Liver (tissue), 9 donors: ENCODE measurements around the gene CADPS. TPM values are rescaled to one million over a fixed set of nuclear protein-coding genes. Genes with fewer than 3 reads are reported as not detected.

ENCODE experiments used
- DNase-seq: peaks from one replicate; pipeline ENCODE4 v3.0.0-alpha.2; 2017; ENCODE audit warnings: low spot score
- H3K27ac ChIP-seq, 2 donors: one replicate each; pipeline ENCODE4 v1.7.0; 2013; ENCODE audit warnings: inconsistent platforms in 2 of 2, low read length in 2 of 2, control low read depth in 1 of 2, low read depth in 1 of 2, mild to moderate bottlenecking in 1 of 2
- H3K27me3 ChIP-seq, 4 donors: one replicate each; pipeline versions ENCODE4 v1.6.1 to v1.7.0; 2013; ENCODE audit warnings: low read length in 3 of 4, inconsistent platforms in 1 of 4, mild to moderate bottlenecking in 1 of 4, moderate library complexity in 1 of 4; ENCODE audit not compliant: control insufficient read depth in 4 of 4, insufficient read depth in 4 of 4
- H3K36me3 ChIP-seq, 4 donors: one replicate each; pipeline versions ENCODE4 v1.6.1 to v1.7.0; 2013; ENCODE audit warnings: low read length in 3 of 4, mild to moderate bottlenecking in 3 of 4, low read depth in 1 of 4, moderate library complexity in 1 of 4; ENCODE audit not compliant: control insufficient read depth in 4 of 4, insufficient read depth in 3 of 4
- H3K4me1 ChIP-seq, 4 donors: one replicate each; pipeline versions ENCODE4 v1.6.1 to v1.7.0; 2013; ENCODE audit warnings: low read length in 3 of 4, mild to moderate bottlenecking in 3 of 4, moderate library complexity in 1 of 4; ENCODE audit not compliant: control insufficient read depth in 4 of 4, insufficient read depth in 4 of 4
- H3K4me3 ChIP-seq, 3 donors: one replicate each; pipeline versions ENCODE4 v1.6.1 to v1.7.0; 2013; ENCODE audit warnings: low read length in 3 of 3, control low read depth in 1 of 3, low read depth in 1 of 3, mild to moderate bottlenecking in 1 of 3
- H3K9ac ChIP-seq, 2 donors: one replicate each; pipeline ENCODE4 v1.7.0; 2013; ENCODE audit warnings: low read length in 2 of 2, mild to moderate bottlenecking in 2 of 2, moderate library complexity in 2 of 2, control low read depth in 1 of 2, low read depth in 1 of 2
- H3K9me3 ChIP-seq, 4 donors: one replicate each; pipeline versions ENCODE4 v1.6.1 to v1.7.0; 2013; ENCODE audit warnings: low read length in 3 of 4; ENCODE audit not compliant: control insufficient read depth in 4 of 4
- EGR1 ChIP-seq, 2 donors: IDR thresholded peaks; 2 replicates each; pipeline ENCODE4 v1.6.1; 2016 to 2018; ENCODE audit warnings: antibody characterized with exemption in 2 of 2, low read depth in 2 of 2
- FOXA1 ChIP-seq: IDR thresholded peaks from 2 replicates; pipeline ENCODE4 v1.6.1; 2016; ENCODE audit warnings: antibody characterized with exemption
- FOXA2 ChIP-seq: IDR thresholded peaks from 2 replicates; pipeline ENCODE4 v1.6.1; 2016; ENCODE audit warnings: antibody characterized with exemption
- GABPA ChIP-seq, 2 donors: IDR thresholded peaks in 1 of 2; conservative IDR thresholded peaks in 1 of 2; 2 replicates each; pipeline ENCODE4 v1.6.1; 2016; ENCODE audit warnings: antibody characterized with exemption in 2 of 2, mild to moderate bottlenecking in 1 of 2, moderate library complexity in 1 of 2
- HNF4A ChIP-seq, 2 donors: conservative IDR thresholded peaks; 2 replicates each; pipeline ENCODE4 v1.6.1; 2016; ENCODE audit warnings: antibody characterized with exemption in 2 of 2, mild to moderate bottlenecking in 2 of 2
- HNF4G ChIP-seq: IDR thresholded peaks from 2 replicates; pipeline ENCODE4 v1.6.1; 2016; ENCODE audit warnings: antibody characterized with exemption
- JUND ChIP-seq, 2 donors: IDR thresholded peaks; 2 replicates each; pipeline ENCODE4 v1.6.1; 2016; ENCODE audit warnings: antibody characterized with exemption in 2 of 2
- NR2F2 ChIP-seq: IDR thresholded peaks from 2 replicates; pipeline ENCODE4 v1.6.1; 2016; ENCODE audit warnings: antibody characterized with exemption
- RAD21 ChIP-seq, 2 donors: IDR thresholded peaks; 2 replicates each; pipeline ENCODE4 v1.6.1; 2016; ENCODE audit warnings: antibody characterized with exemption in 2 of 2, mild to moderate bottlenecking in 2 of 2
- RXRA ChIP-seq, 2 donors: IDR thresholded peaks; 2 replicates each; pipeline ENCODE4 v1.6.1; 2017 to 2018; ENCODE audit warnings: antibody characterized with exemption in 2 of 2, mild to moderate bottlenecking in 1 of 2
- SP1 ChIP-seq: IDR thresholded peaks from 2 replicates; pipeline ENCODE4 v1.6.1; 2018; ENCODE audit warnings: antibody characterized with exemption, mild to moderate bottlenecking
- TAF1 ChIP-seq: conservative IDR thresholded peaks from 2 replicates; pipeline ENCODE4 v1.6.1; 2016; ENCODE audit warnings: antibody characterized with exemption, mild to moderate bottlenecking
- WGBS: extraction: QIAGEN DNeasy Blood & Tissue Kit; methylation state at CpG from one replicate; pipeline ENCODE4 v1.1.7; 2013; 5-methylcytosine and 5-hydroxymethylcytosine counted together
- polyA plus RNA-seq, 2 donors: library from polyadenylated mRNA; stranded (reverse) in 1 of 2; unstranded in 1 of 2; fragments of 200-250 nt in 1 of 2; fragments of >200 nt in 1 of 2; fragmentation: Nextera tagmentation in 1 of 2; extraction: Ambion mirVana in 1 of 2; gene quantifications; one replicate each; pipeline versions ENCODE4 v1.2.1 to v1.2.3, GENCODE V29; 2013 to 2015
- total RNA-seq, 2 donors: library from RNA; depleted of rRNA; stranded (reverse); fragments of >200 nt; gene quantifications; one replicate each; pipeline ENCODE4 v1.2.3, GENCODE V29; 2014
- TF ChIP-seq, protein P1 (sequence below): IDR thresholded peaks from 2 replicates; pipeline ENCODE4 v1.6.1; 2016; ENCODE audit warnings: antibody characterized with exemption
- TF ChIP-seq, protein P2 (sequence below): IDR thresholded peaks from 2 replicates; pipeline ENCODE4 v1.6.1; 2016; ENCODE audit warnings: antibody characterized with exemption
- TF ChIP-seq, protein P3 (sequence below): IDR thresholded peaks from 2 replicates; pipeline ENCODE4 v1.6.1; 2016; ENCODE audit warnings: antibody characterized with exemption
- TF ChIP-seq, protein P4 (sequence below): IDR thresholded peaks from 2 replicates; pipeline ENCODE4 v1.6.1; 2016; ENCODE audit warnings: antibody characterized with exemption, mild to moderate bottlenecking
- TF ChIP-seq, protein P5 (sequence below): fragments of 150-350 bp; IDR thresholded peaks from 2 replicates; pipeline ENCODE4 v1.5.1; 2017; ENCODE audit warnings: improper control_type of control experiment, low read depth, low read length; ENCODE audit not compliant: missing input control
- donor health status: healthy.
- donor health status: healthy.
- donor health status: healthy.
- donor health status: healthy.
- donor health status: healthy.

CADPS gene
- total and polyA plus RNA-seq, 4 donors, result 0.05 to 0.37 (median 0.17) TPM; not detected in 1

DNA sequence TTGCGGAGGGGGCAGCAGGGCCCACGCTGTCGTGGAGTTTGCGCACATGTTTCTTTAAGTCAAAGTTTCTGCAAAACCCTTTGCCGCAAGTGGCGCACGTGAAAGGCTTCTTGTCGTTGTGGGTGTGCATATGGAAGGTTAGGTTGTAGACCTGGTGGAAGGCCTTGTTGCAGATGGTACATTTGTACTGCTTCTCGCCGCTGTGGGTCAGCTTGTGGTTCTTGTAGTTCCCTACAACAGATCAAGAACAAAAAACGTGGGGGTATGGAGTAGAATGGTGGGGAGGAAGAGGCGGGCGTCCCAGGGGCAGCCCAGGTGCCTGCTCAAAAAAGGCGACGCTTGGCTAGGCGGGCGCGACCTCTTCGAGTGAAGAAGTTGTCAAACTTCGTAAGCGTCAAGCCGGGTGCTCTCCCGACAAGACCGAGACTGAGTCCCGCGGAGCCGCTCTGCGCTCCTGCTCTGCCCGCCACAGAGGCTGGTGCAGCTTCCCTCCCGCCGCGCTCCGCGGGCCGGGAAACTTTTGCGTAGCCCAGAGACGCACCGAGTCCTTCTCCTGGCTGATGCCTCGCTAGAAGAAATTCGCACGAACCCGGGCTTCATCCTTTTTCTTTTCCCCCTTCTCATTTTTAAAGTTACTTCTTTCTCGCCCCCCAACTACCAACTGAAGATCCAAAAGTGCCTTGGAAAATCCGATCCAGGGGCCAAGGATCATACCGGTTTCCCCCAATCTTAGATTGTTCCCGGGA lies 504.9 kb downstream of the CADPS start:
- WGBS, result 6% methylated on average over 46 of the region's 46 CpGs
- DNase-seq, result no peak
- Histone ChIP-seq H3K9me3 (peaks cover 0 to 3% (median 0%) of the 10 kb centered on the region in 4 donors), H3K36me3 (no peaks in the 10 kb centered on the region), H3K4me1 (peaks cover 18 to 53% (median 32%) of the 10 kb centered on the region in 4 donors), H3K27ac (no peak overlapping the region), H3K27me3 (peaks cover 7 to 46% (median 38%) of the 10 kb centered on the region in 4 donors), H3K4me3 (no peak overlapping the region), H3K9ac (no peak overlapping the region)
- TF ChIP-seq, protein P1, sequence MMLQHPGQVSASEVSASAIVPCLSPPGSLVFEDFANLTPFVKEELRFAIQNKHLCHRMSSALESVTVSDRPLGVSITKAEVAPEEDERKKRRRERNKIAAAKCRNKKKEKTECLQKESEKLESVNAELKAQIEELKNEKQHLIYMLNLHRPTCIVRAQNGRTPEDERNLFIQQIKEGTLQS, result no peak
- TF ChIP-seq FOXA2 (no peak), NR2F2 (no peak), HNF4G (no peak), JUND (IDR thresholded peaks at IDR 0.05) (no peak), RXRA (IDR thresholded peaks at IDR 0.05) (no peak), FOXA1 (no peak), SP1 (no peak), TAF1 (no peak), GABPA (IDR thresholded peaks at IDR 0.05 in 1 of 2, conservative IDR thresholded peaks at IDR 0.05 in 1 of 2) (no peak), HNF4A (conservative IDR thresholded peaks at IDR 0.05) (no peak), EGR1 (IDR thresholded peaks at IDR 0.05; ENCODE audit: low read depth in 2 of 2) (no peak), RAD21 (IDR thresholded peaks at IDR 0.05) (no peak)
- TF ChIP-seq, protein P2, sequence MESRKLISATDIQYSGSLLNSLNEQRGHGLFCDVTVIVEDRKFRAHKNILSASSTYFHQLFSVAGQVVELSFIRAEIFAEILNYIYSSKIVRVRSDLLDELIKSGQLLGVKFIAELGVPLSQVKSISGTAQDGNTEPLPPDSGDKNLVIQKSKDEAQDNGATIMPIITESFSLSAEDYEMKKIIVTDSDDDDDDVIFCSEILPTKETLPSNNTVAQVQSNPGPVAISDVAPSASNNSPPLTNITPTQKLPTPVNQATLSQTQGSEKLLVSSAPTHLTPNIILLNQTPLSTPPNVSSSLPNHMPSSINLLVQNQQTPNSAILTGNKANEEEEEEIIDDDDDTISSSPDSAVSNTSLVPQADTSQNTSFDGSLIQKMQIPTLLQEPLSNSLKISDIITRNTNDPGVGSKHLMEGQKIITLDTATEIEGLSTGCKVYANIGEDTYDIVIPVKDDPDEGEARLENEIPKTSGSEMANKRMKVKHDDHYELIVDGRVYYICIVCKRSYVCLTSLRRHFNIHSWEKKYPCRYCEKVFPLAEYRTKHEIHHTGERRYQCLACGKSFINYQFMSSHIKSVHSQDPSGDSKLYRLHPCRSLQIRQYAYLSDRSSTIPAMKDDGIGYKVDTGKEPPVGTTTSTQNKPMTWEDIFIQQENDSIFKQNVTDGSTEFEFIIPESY, result no peak
- TF ChIP-seq, protein P3, sequence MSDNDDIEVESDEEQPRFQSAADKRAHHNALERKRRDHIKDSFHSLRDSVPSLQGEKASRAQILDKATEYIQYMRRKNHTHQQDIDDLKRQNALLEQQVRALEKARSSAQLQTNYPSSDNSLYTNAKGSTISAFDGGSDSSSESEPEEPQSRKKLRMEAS, result no peak
- TF ChIP-seq, protein P4, sequence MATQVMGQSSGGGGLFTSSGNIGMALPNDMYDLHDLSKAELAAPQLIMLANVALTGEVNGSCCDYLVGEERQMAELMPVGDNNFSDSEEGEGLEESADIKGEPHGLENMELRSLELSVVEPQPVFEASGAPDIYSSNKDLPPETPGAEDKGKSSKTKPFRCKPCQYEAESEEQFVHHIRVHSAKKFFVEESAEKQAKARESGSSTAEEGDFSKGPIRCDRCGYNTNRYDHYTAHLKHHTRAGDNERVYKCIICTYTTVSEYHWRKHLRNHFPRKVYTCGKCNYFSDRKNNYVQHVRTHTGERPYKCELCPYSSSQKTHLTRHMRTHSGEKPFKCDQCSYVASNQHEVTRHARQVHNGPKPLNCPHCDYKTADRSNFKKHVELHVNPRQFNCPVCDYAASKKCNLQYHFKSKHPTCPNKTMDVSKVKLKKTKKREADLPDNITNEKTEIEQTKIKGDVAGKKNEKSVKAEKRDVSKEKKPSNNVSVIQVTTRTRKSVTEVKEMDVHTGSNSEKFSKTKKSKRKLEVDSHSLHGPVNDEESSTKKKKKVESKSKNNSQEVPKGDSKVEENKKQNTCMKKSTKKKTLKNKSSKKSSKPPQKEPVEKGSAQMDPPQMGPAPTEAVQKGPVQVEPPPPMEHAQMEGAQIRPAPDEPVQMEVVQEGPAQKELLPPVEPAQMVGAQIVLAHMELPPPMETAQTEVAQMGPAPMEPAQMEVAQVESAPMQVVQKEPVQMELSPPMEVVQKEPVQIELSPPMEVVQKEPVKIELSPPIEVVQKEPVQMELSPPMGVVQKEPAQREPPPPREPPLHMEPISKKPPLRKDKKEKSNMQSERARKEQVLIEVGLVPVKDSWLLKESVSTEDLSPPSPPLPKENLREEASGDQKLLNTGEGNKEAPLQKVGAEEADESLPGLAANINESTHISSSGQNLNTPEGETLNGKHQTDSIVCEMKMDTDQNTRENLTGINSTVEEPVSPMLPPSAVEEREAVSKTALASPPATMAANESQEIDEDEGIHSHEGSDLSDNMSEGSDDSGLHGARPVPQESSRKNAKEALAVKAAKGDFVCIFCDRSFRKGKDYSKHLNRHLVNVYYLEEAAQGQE, result no peak
- TF ChIP-seq, protein P5, sequence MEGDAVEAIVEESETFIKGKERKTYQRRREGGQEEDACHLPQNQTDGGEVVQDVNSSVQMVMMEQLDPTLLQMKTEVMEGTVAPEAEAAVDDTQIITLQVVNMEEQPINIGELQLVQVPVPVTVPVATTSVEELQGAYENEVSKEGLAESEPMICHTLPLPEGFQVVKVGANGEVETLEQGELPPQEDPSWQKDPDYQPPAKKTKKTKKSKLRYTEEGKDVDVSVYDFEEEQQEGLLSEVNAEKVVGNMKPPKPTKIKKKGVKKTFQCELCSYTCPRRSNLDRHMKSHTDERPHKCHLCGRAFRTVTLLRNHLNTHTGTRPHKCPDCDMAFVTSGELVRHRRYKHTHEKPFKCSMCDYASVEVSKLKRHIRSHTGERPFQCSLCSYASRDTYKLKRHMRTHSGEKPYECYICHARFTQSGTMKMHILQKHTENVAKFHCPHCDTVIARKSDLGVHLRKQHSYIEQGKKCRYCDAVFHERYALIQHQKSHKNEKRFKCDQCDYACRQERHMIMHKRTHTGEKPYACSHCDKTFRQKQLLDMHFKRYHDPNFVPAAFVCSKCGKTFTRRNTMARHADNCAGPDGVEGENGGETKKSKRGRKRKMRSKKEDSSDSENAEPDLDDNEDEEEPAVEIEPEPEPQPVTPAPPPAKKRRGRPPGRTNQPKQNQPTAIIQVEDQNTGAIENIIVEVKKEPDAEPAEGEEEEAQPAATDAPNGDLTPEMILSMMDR, result no peak
